SJCRH30 (cell line): Measurements from ENCODE around the gene RSPO3. TPM values are rescaled to one million over a fixed set of nuclear protein-coding genes. Genes with fewer than 3 reads are reported as not detected.

Experiments
- DNase-seq, 2 experiments: peaks; one replicate each; pipeline ENCODE4 v3.0.0-alpha.2; 2015 to 2020
- H3K27ac ChIP-seq: fragments of 250-450 bp; sonication (Bioruptor Pico); 2 replicates; pipeline ENCODE4 v1.5.1; 2020; ENCODE audit warnings: mild to moderate bottlenecking, moderate library complexity
- H3K27me3 ChIP-seq: fragments of 250-450 bp; sonication (Bioruptor Pico); 2 replicates; pipeline ENCODE4 v1.5.1; 2020; ENCODE audit warnings: mild to moderate bottlenecking, moderate library complexity
- H3K36me3 ChIP-seq: fragments of 250-450 bp; sonication (Bioruptor Pico); 2 replicates; pipeline ENCODE4 v1.5.1; 2020; ENCODE audit warnings: mild to moderate bottlenecking, moderate library complexity
- H3K4me1 ChIP-seq: fragments of 250-450 bp; sonication (Bioruptor Pico); 2 replicates; pipeline ENCODE4 v1.5.1; 2020; ENCODE audit warnings: mild to moderate bottlenecking, moderate library complexity
- H3K4me3 ChIP-seq: fragments of 250-450 bp; sonication (Bioruptor Pico); 2 replicates; pipeline ENCODE4 v1.5.1; 2020; ENCODE audit warnings: mild to moderate bottlenecking, moderate library complexity
- H3K9me3 ChIP-seq: fragments of 250-450 bp; sonication (Bioruptor Pico); replicated peaks from 2 replicates; pipeline ENCODE4 v1.5.1; 2020; ENCODE audit warnings: mild to moderate bottlenecking, moderate library complexity
- total RNA-seq: library from RNA; depleted of rRNA; stranded (reverse); fragments of >200 nt; shearing (Covaris generic); gene quantifications from 2 replicates; pipeline ENCODE4 v1.2.3, GENCODE V29; 2014

The RSPO3 gene
- total RNA-seq, 1 experiment from 2014 or later, result not detected

DNA sequence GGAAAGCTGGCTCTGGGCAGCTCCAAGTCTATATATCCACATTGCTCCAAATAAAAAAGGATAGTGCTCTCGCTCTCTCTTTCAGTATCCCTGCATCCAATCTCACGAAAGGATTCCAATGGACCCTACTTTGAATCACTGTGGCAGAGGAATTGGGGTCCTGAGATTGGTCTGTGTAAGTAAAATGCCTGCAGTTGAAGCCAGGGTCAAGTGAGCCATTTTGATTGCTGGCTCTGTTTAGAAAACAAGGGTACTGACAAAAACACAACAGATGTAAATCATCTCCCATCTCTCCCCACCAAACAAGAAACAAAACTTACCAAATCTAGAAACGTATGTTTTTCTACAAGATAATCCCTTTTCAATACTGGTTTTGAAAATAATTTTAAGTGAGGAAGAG, 45.6 kb downstream of the RSPO3 start:
- Histone ChIP-seq H3K27ac (no peak overlapping the region), H3K4me3 (no peak overlapping the region), H3K9me3 (no peaks in the 10 kb centered on the region), H3K4me1 (no peaks in the 10 kb centered on the region), H3K36me3 (no peaks in the 10 kb centered on the region), H3K27me3 (no peaks in the 10 kb centered on the region)
- no peak for DNase-seq

DNA sequence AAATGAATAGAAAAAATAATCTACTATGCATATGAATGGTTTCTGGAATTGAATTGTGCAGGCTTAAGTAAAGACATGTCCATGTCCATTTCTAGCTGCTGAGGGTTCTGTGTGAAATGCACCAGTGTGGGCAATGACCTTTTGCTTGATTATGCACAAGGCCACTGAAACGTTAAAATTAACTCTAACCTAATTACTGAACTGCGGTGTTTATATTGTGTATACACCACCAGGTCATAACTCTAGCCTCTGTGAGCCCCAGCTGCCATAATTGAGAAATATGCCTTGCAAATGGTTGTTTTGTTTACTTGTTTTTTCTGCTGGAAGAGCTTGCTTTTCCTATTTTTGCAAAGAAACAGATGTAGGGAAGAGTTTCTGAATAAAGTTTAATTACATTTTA, 46.1 kb downstream of the RSPO3 start:
- no peak overlapping the region for H3K4me3 ChIP-seq
- no peak for DNase-seq
- H3K9me3 ChIP-seq, result no peaks in the 10 kb centered on the region
- no peaks in the 10 kb centered on the region for H3K27me3 ChIP-seq
- H3K27ac ChIP-seq, result no peak overlapping the region
- H3K4me1 ChIP-seq, result no peaks in the 10 kb centered on the region
- H3K36me3 ChIP-seq, result no peaks in the 10 kb centered on the region

DNA sequence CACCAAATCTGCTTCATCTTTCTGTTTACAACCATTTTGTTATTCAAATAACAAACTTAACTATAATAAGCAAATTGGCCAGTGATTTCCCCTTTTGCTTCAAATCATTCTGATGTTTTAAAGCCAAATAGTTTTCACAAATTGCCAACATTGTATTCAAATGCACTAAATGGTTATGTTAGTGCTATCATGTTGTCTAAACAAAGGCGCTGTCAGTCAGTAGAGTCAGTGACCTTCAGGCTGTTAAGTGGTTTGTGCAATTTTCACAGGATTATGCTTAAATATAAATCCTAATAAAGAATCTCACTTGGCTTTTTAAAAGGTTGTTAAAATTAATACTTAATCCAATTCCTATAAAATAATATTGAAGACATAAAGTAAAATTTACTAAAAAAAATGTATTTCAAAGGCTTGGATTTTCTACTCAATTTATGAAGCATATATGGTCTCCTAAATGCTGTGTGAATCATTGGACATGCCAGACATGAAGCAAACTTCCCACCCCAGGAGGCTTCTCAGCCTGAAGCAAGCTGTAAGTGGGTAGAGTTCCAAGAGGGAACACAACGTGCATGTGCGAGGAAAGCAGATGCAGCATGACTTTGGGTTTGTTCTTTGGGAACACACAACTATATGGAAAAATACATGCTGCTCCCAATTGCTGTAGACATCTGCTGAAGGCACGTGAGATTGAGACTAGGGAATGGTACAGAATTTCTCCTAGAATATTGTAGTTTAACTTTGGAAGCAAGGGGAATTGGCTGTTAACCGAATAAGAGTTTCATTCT, 54.9 kb downstream of the RSPO3 start:
- Histone ChIP-seq H3K27me3 (no peaks in the 10 kb centered on the region), H3K36me3 (no peaks in the 10 kb centered on the region), H3K9me3 (no peaks in the 10 kb centered on the region), H3K27ac (no peak overlapping the region), H3K4me3 (no peak overlapping the region), H3K4me1 (no peaks in the 10 kb centered on the region)
- no peak for DNase-seq

DNA sequence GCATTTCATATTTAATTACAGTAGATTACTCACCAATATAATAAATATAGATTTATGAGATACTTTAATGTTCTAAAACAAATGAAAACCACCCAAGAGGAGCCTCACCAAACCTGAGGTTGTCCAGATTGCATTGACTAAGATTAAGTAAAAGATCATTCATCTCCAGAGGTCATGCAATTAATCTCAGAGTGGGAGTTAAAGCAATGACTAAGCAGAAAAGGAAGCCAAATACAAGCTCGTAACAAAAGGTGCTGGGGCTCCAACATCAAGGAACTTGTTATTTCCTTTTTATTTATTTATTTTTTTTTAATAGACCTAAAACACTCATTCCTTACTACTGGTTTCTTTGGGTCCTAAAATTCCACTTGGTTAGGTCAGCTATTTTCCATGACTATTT, 57.7 kb downstream of the RSPO3 start:
- DNase-seq, result no peak
- no peak overlapping the region for H3K4me3 ChIP-seq
- H3K9me3 ChIP-seq, result no peaks in the 10 kb centered on the region
- H3K4me1 ChIP-seq, result no peaks in the 10 kb centered on the region
- no peaks in the 10 kb centered on the region for H3K27me3 ChIP-seq
- no peak overlapping the region for H3K27ac ChIP-seq
- no peaks in the 10 kb centered on the region for H3K36me3 ChIP-seq

DNA sequence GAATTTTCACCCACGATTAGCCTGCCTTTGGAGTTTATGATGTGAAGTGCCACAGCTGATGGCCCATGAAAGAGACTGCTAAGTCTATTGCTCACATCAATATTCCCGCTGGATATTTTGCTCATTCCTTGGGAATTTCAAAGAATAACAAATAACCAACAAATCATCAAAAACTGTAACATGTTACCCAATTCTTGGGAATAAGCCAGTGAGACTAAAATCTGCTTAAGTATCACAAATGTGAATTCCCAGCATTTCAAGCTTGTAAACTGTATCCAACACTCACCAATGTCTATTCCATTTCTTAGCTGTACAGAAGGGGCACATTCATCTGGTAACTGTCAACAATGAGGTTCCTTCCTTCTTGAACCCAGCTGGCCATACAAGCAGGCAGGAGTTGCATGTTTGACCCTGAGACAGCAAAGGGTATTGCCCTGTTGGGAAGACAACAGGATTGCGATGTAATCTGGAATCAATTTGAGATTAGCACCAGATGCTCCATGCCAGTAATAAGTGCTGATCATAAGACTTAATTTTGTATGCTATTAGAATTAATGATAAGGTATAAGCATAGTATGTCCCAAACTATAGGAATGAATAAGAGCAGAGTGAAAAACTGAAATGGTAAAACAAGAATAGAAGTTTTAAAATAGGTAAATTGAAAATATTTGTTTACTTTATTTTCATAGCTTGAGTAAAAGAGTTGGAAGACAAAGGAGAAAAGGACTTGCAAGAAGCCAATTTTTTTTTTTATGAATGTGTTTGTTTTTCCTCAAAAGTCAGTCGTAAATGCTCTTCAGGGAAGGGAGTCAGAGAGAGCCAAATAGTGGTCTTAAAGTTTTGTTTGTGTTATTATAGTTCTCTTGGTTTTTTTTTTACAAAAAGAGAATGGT, 58.8 kb downstream of the RSPO3 start:
- H3K4me3 ChIP-seq, result no peak overlapping the region
- no peaks in the 10 kb centered on the region for H3K4me1 ChIP-seq
- no peaks in the 10 kb centered on the region for H3K27me3 ChIP-seq
- DNase-seq, result no peak
- H3K36me3 ChIP-seq, result no peaks in the 10 kb centered on the region
- H3K9me3 ChIP-seq, result no peaks in the 10 kb centered on the region
- no peak overlapping the region for H3K27ac ChIP-seq

DNA sequence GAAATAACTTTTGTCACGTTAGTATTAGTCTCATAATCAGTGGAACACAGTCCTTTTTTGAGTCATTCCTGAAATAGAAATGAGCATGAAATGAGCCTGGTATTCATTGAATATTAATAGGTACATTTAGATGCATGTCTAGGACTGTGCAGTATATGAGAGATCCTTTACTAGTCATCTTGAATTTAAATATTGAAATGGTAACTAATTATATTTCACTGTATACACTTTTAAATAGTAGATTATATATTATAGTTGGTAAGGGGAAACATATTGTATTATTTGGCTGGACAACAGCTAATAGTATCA, 59.4 kb downstream of the RSPO3 start:
- H3K4me1 ChIP-seq, result no peaks in the 10 kb centered on the region
- no peaks in the 10 kb centered on the region for H3K36me3 ChIP-seq
- no peak overlapping the region for H3K4me3 ChIP-seq
- no peak for DNase-seq
- H3K27ac ChIP-seq, result no peak overlapping the region
- H3K9me3 ChIP-seq, result no peaks in the 10 kb centered on the region
- H3K27me3 ChIP-seq, result no peaks in the 10 kb centered on the region

DNA sequence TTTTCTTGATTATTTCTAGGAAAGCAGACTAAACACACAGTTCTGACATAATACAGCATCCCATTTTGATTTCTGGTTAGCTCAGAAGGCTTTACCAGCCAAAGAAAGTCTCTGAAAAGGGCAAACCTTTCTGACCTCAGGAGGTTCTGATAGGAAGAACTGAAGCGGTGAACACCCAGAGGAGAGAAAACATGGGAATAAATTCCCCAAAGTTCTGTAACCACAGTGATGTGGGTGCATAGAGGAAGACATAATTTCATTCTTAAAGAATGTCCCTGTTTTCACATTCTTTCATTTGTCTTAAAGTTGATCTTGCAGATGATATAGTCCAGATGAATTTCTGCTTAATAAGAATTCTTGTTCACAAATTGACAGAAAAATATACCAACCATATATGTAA, 60.3 kb downstream of the RSPO3 start:
- no peak overlapping the region for H3K4me3 ChIP-seq
- H3K27me3 ChIP-seq, result no peaks in the 10 kb centered on the region
- H3K9me3 ChIP-seq, result no peaks in the 10 kb centered on the region
- no peak for DNase-seq
- no peaks in the 10 kb centered on the region for H3K36me3 ChIP-seq
- H3K27ac ChIP-seq, result no peak overlapping the region
- H3K4me1 ChIP-seq, result no peaks in the 10 kb centered on the region

DNA sequence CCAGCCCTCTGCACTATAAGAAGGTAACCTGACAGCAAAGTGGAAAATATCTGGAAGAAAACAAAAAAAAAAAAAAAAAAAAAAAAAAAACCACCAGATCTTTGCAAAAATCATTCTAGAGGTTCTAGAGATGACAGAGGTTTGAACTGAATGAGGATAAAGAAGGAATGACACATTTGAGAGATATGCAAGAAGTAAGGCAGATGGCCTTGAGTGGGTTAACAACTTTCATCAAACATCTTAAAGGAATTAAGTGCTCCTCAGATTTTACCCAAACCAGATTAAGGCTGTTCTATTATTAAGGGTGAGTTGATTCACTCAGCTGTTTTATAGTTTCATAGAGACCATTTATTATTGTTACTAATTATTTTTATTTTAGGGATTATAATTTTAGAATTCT, 62.0 kb downstream of the RSPO3 start:
- Histone ChIP-seq H3K9me3 (no peaks in the 10 kb centered on the region), H3K36me3 (no peaks in the 10 kb centered on the region), H3K4me3 (no peak overlapping the region), H3K4me1 (no peaks in the 10 kb centered on the region), H3K27ac (no peak overlapping the region), H3K27me3 (no peaks in the 10 kb centered on the region)
- no peak for DNase-seq

DNA sequence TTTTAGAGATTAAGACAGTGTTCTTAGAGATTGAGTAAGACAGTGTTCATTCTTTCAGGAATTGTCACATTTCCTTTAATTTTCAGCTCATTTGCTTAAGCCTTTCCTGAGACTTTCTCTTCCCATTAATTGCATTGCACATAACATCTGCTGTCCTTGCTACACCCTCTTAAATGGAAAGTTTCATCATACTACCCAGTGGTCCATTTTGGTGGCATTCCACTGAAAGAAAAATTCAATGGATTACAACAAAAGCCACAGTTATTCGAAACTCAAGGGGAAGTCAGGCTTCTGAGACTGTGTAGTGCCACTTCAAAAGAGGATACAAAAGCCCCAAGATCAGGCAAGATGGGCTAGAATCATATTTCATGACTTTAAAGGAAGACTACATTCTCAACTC, 64.0 kb downstream of the RSPO3 start:
- Histone ChIP-seq H3K9me3 (no peaks in the 10 kb centered on the region), H3K27me3 (no peaks in the 10 kb centered on the region), H3K4me3 (no peak overlapping the region), H3K36me3 (no peaks in the 10 kb centered on the region), H3K27ac (no peak overlapping the region), H3K4me1 (no peaks in the 10 kb centered on the region)
- no peak for DNase-seq

DNA sequence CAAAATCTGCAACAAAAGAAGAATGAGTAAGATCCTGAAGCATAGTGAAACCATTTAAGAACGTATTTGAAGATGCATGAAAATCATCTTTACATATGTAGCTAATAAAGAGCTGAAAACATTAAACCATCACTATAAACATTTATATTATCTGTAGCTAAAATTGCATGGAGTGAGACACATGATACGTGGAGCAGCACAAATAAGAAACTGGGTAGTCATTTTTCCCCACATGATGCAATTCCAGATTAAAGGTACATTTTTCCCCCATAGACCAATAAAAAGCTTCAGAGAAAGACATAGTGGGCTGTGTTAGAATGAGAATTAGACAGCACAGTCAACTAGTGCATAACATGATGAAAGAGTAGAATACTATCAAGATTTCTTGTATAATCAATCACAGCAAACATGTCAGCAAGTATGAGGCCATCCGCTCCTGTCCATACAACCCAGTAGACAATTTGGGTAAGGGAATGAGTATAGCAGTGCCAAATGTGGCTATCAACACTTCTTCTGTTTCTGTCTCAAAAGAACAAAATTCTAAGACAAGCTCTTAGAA, 67.0 kb downstream of the RSPO3 start:
- no peaks in the 10 kb centered on the region for H3K27me3 ChIP-seq
- no peak overlapping the region for H3K4me3 ChIP-seq
- H3K36me3 ChIP-seq, result no peaks in the 10 kb centered on the region
- H3K4me1 ChIP-seq, result no peaks in the 10 kb centered on the region
- no peak overlapping the region for H3K27ac ChIP-seq
- no peaks in the 10 kb centered on the region for H3K9me3 ChIP-seq
- DNase-seq, result no peak

DNA sequence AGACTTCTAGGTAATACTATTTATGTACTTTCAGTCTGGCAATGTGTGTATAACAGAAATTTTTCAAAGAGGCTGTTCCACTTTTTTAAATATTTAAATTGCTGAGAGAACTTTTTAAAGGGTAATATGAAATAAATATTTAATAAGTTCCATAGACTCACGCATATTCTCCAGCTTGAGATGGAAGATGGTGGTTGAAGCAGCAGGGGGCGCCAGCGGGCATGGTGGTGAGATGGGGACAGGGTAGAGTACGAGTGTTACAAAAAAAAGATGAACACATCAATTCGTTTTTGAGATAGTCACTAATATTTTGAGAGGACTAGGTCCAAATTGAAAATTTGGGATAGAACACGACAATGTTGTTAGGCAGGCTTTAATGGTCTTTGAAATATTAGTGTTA, 68.4 kb downstream of the RSPO3 start:
- Histone ChIP-seq H3K4me3 (no peak overlapping the region), H3K36me3 (no peaks in the 10 kb centered on the region), H3K27me3 (no peaks in the 10 kb centered on the region), H3K4me1 (no peaks in the 10 kb centered on the region), H3K9me3 (no peaks in the 10 kb centered on the region), H3K27ac (no peak overlapping the region)
- peak; percentile 74 to 79 for DNase-seq

DNA sequence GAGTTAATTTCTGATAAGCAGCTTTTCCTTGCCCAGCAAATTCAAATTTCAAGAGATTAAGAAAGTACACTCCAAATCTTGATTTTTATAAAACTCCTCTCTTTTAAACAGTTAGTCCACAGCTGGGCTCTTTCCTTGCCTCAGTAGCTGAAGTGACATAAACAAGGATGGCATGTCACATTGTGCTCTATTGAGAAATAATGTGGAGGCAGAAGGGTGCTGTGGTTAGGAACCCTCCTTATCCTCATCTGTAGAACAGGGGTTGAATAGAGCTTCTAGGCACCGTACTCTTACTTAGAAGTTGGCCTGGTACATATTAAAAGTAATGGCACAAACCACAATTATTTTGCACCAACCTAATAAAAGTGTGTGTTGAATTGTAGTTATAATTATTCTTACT, 70.3 kb downstream of the RSPO3 start:
- H3K4me3 ChIP-seq, result no peak overlapping the region
- H3K4me1 ChIP-seq, result no peaks in the 10 kb centered on the region
- no peaks in the 10 kb centered on the region; the same call in 1 of the 2 replicates for H3K27me3 ChIP-seq
- DNase-seq, result no peak
- no peak overlapping the region for H3K27ac ChIP-seq
- no peaks in the 10 kb centered on the region for H3K9me3 ChIP-seq
- no peaks in the 10 kb centered on the region for H3K36me3 ChIP-seq

DNA sequence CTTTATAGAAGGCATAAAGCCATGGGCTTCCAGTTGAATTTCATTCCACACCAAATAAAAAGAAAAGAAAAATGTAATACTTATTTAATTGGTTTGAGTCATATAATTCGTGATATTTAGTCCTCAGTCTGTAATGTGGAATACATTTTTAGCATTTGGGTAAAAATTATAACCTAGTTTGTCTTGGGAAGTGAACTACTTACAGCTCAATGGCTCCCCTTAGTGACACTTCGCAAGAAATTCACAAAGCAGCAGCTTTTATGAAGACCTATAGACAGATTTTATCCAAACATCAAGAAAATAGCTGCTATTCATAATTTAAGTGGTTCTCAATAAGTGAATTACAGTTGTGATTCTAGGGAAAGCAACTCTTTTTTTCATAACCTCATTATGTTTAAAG, 72.1 kb downstream of the RSPO3 start:
- Histone ChIP-seq H3K9me3 (no peaks in the 10 kb centered on the region), H3K4me1 (no peaks in the 10 kb centered on the region), H3K27ac (no peak overlapping the region), H3K4me3 (no peak overlapping the region), H3K36me3 (no peaks in the 10 kb centered on the region), H3K27me3 (no peaks in the 10 kb centered on the region; the same call in 1 of the 2 replicates)
- peak in 1 of 2 experiments; percentile 44 for DNase-seq

DNA sequence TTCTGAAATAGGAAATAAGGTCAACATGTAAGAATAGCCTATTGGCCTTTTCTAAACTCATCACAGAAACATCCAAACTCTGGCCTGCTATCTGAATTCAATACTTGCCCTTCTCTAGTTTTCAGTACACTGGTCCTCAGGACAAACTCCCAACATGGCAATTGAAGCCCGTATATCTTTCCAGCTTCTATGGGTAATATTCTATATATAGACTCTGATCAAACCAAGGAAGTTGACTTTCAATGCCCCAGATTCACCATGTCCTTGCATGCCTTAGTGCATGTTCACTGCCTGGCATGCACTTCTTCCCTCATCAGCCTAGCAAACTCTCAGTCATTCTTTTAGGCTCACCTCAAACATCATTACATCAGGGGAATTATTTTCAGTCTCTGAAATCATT, 73.2 kb downstream of the RSPO3 start:
- H3K27me3 ChIP-seq, result no peaks in the 10 kb centered on the region; the same call in 1 of the 2 replicates
- no peak overlapping the region for H3K4me3 ChIP-seq
- no peaks in the 10 kb centered on the region for H3K36me3 ChIP-seq
- DNase-seq, result no peak
- no peaks in the 10 kb centered on the region for H3K9me3 ChIP-seq
- no peak overlapping the region for H3K27ac ChIP-seq
- no peaks in the 10 kb centered on the region for H3K4me1 ChIP-seq

DNA sequence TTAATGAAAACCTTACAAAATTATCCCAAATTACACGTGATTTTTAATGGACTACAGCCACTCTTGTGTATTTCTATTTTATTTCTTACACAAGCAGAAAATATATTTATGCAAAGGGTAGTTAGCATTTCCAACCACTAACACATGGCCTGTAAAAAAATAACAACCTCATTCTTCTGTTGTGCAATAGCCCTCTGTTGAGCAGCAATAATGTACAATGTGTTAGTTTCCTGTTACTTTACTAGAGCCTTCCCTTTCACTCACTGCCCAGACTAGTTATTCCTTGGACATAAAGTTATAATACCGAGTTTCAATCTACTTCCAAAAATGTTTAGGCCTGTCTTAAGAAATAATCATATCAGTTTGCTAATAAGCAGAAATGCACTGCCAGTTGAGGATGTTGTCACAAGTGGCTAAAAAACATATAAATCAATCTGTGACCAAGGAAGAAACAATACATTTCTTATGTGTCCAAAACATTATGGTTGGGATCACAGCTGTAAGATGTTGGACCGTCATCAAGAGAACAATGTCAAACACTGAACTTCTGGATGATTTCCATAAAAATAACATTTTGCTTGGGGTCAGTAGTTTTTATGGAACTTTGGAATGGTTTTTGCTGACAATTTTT, 74.6 kb downstream of the RSPO3 start:
- H3K4me3 ChIP-seq, result no peak overlapping the region
- no peaks in the 10 kb centered on the region; the same call in 1 of the 2 replicates for H3K27me3 ChIP-seq
- no peaks in the 10 kb centered on the region for H3K9me3 ChIP-seq
- no peak for DNase-seq
- no peaks in the 10 kb centered on the region for H3K36me3 ChIP-seq
- no peak overlapping the region for H3K27ac ChIP-seq
- H3K4me1 ChIP-seq, result no peaks in the 10 kb centered on the region
